Karpas-422 (cell line): ENCODE data around the gene RAI14. TPM values are rescaled to one million over a fixed set of nuclear protein-coding genes. Genes with fewer than 3 reads are reported as not detected.

Experiments used
- DNase-seq: peaks from one replicate; pipeline ENCODE4 v3.0.0-alpha.2; 2015
- H2AFZ ChIP-seq: fragments of 200-600 bp; sonication (generic); 2 replicates; pipeline ENCODE4 v1.6.1; 2014; ENCODE audit warnings: antibody characterized with exemption, low read length, mixed read lengths
- H3K27ac ChIP-seq: fragments of 200-600 bp; sonication (generic); 2 replicates; pipeline ENCODE4 v1.5.1; 2014; ENCODE audit warnings: mild to moderate bottlenecking, low read length, moderate library complexity
- H3K27me3 ChIP-seq: fragments of 200-600 bp; sonication (generic); 2 replicates; pipeline ENCODE4 v1.6.1; 2014; ENCODE audit warnings: low read length, mixed read lengths
- H3K36me3 ChIP-seq: fragments of 200-600 bp; sonication (generic); 2 replicates; pipeline ENCODE4 v1.6.1; 2014; ENCODE audit warnings: low read length, mixed read lengths; ENCODE audit not compliant: insufficient read depth
- H3K4me1 ChIP-seq: fragments of 200-600 bp; sonication (generic); 2 replicates; pipeline ENCODE4 v1.6.1; 2014; ENCODE audit warnings: mild to moderate bottlenecking, low read length, mixed read lengths
- H3K4me2 ChIP-seq: fragments of 200-600 bp; sonication (generic); 2 replicates; pipeline ENCODE4 v1.6.1; 2014; ENCODE audit warnings: low read length, low read depth, mild to moderate bottlenecking; ENCODE audit not compliant: poor library complexity, severe bottlenecking
- H3K4me3 ChIP-seq: fragments of 200-600 bp; sonication (generic); 2 replicates; pipeline ENCODE4 v1.5.1; 2014; ENCODE audit warnings: mild to moderate bottlenecking, antibody characterized with exemption, low read length, mixed read lengths
- H3K79me2 ChIP-seq: fragments of 200-600 bp; sonication (generic); 2 replicates; pipeline ENCODE4 v1.6.1; 2014; ENCODE audit warnings: mild to moderate bottlenecking, low read length, mixed read lengths
- H3K9ac ChIP-seq: fragments of 200-600 bp; sonication (generic); 2 replicates; pipeline ENCODE4 v1.6.0; 2014; ENCODE audit warnings: low read length
- H3K9me2 ChIP-seq: fragments of 200-600 bp; sonication (generic), shearing (Covaris generic); replicated peaks from 2 replicates; pipeline ENCODE4 v1.6.0; 2014; ENCODE audit warnings: mild to moderate bottlenecking, low read length, moderate library complexity; ENCODE audit not compliant: insufficient read depth
- H3K9me3 ChIP-seq: fragments of 300-700, 200-600 bp; sonication (generic); 2 replicates; pipeline ENCODE4 v1.6.1; 2014; ENCODE audit warnings: low read length, mixed read lengths
- H4K20me1 ChIP-seq: fragments of 200-600 bp; sonication (generic); 2 replicates; pipeline ENCODE4 v1.6.1; 2014; ENCODE audit warnings: mild to moderate bottlenecking, antibody characterized with exemption, low read length, low read depth; ENCODE audit not compliant: insufficient read depth
- total RNA-seq: library from RNA; depleted of rRNA; stranded (reverse); fragments of >200 nt; shearing (Covaris generic); gene quantifications from 2 replicates; pipeline ENCODE4 v1.2.3, GENCODE V29; 2014; ENCODE audit warnings: low replicate concordance

Gene RAI14
- total RNA-seq, 1 experiment from 2014 or later: not detected

DNA sequence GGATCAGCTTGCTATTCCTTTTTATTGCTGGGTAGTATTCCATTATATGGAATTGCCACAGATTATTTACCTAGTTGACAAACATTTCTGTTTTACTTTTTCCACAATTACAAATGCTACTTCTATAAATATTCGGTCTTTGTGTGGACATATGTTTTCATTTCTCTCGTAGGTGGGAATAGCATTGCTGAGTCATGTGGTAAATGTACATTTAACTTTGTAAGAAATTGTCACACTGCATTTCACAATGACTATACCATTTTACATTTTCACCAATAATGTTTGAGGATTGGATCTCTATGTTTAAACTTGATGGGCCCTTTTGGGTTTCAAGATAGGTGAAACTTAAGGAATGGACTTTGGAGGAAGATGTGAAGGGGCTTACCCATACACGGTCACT lies 19.7 kb downstream of the RAI14 start:
- Histone ChIP-seq H2AFZ (no peak overlapping the region), H3K36me3 (no peaks in the 10 kb centered on the region), H3K27ac (no peak overlapping the region), H3K9me2 (no peaks in the 10 kb centered on the region), H3K27me3 (no peaks in the 10 kb centered on the region), H4K20me1 (no peaks in the 10 kb centered on the region), H3K79me2 (no peaks in the 10 kb centered on the region), H3K9ac (no peak overlapping the region), H3K9me3 (no peaks in the 10 kb centered on the region), H3K4me1 (no peaks in the 10 kb centered on the region), H3K4me3 (no peak overlapping the region), H3K4me2 (no peak overlapping the region)
- no peak for DNase-seq

DNA sequence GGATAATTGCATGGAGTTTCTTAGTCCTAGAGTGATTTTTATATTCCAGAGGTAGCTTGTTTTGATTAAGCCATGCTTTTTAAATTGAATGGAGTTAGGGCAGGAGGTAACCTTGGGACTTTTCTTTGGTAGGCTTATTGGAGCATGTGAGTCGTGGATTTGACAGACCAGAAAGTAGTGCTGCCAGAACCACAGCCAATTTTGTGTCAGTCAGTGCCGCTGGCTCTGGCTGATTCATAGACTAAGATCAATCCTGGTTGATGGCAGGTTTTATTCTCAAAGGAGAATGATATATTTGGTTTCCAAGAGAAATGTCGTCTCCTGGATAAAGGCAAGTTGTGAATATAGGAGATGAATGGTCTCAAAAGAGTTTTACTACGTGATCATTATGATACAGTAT lies 20.3 kb downstream of the RAI14 start:
- Histone ChIP-seq H3K9me3 (no peaks in the 10 kb centered on the region), H3K79me2 (no peaks in the 10 kb centered on the region), H2AFZ (no peak overlapping the region), H3K4me1 (no peaks in the 10 kb centered on the region), H3K9me2 (no peaks in the 10 kb centered on the region), H3K27me3 (no peaks in the 10 kb centered on the region), H3K27ac (no peak overlapping the region), H3K4me2 (no peak overlapping the region), H3K36me3 (no peaks in the 10 kb centered on the region), H3K4me3 (no peak overlapping the region), H3K9ac (no peak overlapping the region), H4K20me1 (no peaks in the 10 kb centered on the region)
- DNase-seq: no peak

DNA sequence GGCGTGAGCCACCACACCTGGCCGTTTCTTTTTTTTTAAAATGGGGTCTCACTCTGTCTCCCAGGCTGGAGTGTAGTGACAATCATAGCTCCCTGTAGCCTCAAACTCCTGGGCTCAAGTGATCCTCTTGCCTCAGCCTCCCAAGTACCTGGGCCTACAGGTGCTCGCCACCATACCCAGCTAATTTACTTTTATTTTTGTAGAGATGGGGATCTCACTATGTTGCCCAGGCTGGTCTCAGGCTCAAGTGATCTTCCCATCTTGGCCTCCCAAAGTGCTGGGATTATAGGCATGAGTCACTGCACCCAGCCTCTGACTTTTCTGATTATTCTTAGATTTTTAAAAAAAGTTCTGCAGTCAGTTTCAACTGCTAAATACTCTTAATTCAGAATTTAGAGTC lies 21.3 kb downstream of the RAI14 start:
- H3K79me2 ChIP-seq: no peaks in the 10 kb centered on the region
- no peak overlapping the region for H3K4me3 ChIP-seq
- H3K36me3 ChIP-seq: no peaks in the 10 kb centered on the region
- no peak overlapping the region for H3K4me2 ChIP-seq
- H3K27me3 ChIP-seq: no peaks in the 10 kb centered on the region
- no peak for DNase-seq
- no peak overlapping the region for H3K9ac ChIP-seq
- H4K20me1 ChIP-seq: no peaks in the 10 kb centered on the region
- H3K27ac ChIP-seq: no peak overlapping the region
- H3K9me2 ChIP-seq: no peaks in the 10 kb centered on the region
- H3K4me1 ChIP-seq: no peaks in the 10 kb centered on the region
- no peak overlapping the region for H2AFZ ChIP-seq
- no peaks in the 10 kb centered on the region for H3K9me3 ChIP-seq

DNA sequence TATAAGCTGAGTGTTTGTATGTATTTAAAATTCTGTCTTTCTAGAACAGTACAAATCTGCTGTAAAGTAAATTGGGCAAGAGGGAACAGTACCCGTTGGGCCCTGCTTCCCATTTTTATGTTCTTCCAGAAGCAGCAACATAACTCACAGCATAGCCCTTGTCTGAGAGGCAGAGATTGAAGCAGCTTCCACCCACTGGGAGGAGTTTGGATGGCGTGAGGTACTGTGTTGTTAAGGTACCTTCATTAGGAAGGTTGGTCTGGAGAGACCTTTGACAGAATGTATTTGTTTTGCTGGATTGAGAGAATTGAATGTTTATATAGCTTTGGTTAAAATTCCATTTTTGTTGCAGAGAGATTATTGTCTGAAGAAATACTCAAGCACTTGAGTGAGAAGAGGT lies 24.8 kb downstream of the RAI14 start:
- Histone ChIP-seq H3K4me3 (no peak overlapping the region), H2AFZ (no peak overlapping the region), H4K20me1 (no peaks in the 10 kb centered on the region), H3K4me1 (no peaks in the 10 kb centered on the region), H3K9ac (no peak overlapping the region), H3K36me3 (no peaks in the 10 kb centered on the region), H3K9me3 (no peaks in the 10 kb centered on the region), H3K27ac (no peak overlapping the region), H3K79me2 (no peaks in the 10 kb centered on the region), H3K27me3 (no peaks in the 10 kb centered on the region), H3K4me2 (no peak overlapping the region), H3K9me2 (no peaks in the 10 kb centered on the region)
- no peak for DNase-seq

DNA sequence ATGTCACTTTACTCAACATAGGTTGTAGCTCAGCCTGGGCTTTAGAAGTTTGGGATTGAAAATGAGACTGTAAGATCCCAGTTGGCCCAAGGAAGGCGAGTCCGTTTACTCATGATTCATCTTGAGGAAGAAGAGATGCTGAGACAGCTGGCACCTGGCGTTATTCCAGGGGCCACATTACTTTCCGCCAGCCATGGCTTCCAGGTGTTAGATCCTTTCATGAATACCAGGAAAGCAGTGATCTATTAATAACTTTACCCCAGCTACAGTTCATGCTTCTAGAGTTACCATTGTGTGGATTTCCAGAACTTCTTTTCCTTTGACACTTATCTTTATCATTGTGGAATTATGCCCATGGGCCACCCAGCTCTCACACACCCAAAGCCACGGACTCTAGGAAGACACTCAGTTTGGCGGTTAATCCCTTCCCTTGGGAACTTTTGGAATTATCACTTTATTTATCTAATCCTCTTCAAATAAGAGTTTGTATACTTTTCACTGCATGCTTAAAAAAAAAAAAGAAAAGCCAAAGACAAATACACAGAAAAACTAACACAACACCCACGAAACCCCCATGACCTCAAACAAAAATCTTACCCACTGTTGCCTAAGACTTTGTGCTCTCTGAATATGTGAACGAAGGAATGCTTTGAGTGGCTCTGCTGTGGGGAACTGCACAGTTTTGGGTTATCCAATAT lies 26.9 kb downstream of the RAI14 start:
- H3K36me3 ChIP-seq: no peaks in the 10 kb centered on the region
- H2AFZ ChIP-seq: no peak overlapping the region
- no peaks in the 10 kb centered on the region for H3K4me1 ChIP-seq
- H3K4me3 ChIP-seq: no peak overlapping the region
- H3K9me2 ChIP-seq: no peaks in the 10 kb centered on the region
- H3K9ac ChIP-seq: no peak overlapping the region
- no peak for DNase-seq
- no peaks in the 10 kb centered on the region for H3K27me3 ChIP-seq
- H3K9me3 ChIP-seq: no peaks in the 10 kb centered on the region
- no peak overlapping the region for H3K27ac ChIP-seq
- no peaks in the 10 kb centered on the region for H3K79me2 ChIP-seq
- no peaks in the 10 kb centered on the region for H4K20me1 ChIP-seq
- H3K4me2 ChIP-seq: no peak overlapping the region

DNA sequence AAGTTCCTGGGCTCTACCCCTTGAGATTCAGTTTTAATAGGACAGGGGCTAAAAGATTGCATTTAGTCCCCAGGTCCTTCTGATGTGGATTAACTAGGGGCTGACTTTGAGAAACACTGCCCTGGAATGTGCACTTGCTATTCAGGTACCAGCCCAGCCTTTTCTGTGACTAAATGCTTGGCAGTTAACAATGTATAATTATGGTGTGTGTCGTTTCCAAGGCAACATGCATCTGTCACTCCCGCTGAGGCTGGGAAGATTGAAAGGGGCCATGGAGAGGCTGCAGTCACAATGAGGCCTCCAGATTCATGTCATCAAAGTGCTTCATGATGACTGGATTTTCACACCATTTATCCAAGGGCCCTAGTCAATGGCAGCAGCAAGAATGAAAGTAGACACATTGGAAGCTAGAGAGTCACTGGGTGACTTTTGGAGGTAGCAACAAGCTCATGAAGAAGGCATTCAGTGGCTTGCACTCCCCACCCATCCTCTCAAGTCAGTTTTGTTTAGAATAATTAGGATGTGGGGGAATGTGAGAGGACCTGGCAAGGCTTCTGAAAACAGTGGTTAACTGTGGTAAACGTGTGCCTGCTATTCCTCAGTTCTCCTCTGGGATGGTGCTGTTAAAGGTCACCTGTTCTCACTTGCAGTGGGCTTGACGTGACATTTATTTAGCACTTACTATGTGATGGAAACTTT lies 28.3 kb downstream of the RAI14 start:
- Histone ChIP-seq H3K9me2 (no peaks in the 10 kb centered on the region), H3K27ac (no peak overlapping the region), H3K4me2 (no peak overlapping the region), H3K79me2 (no peaks in the 10 kb centered on the region), H2AFZ (no peak overlapping the region), H3K27me3 (no peaks in the 10 kb centered on the region), H3K9me3 (no peaks in the 10 kb centered on the region), H4K20me1 (no peaks in the 10 kb centered on the region), H3K9ac (no peak overlapping the region), H3K36me3 (no peaks in the 10 kb centered on the region), H3K4me1 (no peaks in the 10 kb centered on the region), H3K4me3 (no peak overlapping the region)
- no peak for DNase-seq

DNA sequence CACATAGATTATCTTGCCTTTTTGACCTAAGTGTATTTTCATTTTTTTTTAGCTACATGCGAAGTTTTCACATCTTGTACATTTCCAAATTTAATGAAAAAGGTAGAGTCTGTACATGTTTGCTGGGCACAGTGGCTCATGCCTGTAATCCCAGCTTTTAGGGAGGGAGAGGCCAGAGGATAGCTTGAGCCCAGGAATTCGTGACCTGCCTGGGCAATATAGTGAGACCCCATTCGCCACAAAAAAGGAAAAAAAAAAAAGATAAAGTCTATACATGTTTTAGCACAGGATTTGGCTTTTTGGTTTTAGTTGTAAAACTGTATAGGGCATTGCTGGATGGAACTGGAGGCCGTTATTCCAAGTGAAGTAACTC lies 28.8 kb downstream of the RAI14 start:
- no peak overlapping the region for H3K4me3 ChIP-seq
- H3K9me2 ChIP-seq: no peaks in the 10 kb centered on the region
- no peak for DNase-seq
- no peak overlapping the region for H3K27ac ChIP-seq
- H3K36me3 ChIP-seq: no peaks in the 10 kb centered on the region
- no peaks in the 10 kb centered on the region for H3K79me2 ChIP-seq
- H4K20me1 ChIP-seq: no peaks in the 10 kb centered on the region
- no peaks in the 10 kb centered on the region for H3K4me1 ChIP-seq
- H3K9me3 ChIP-seq: no peaks in the 10 kb centered on the region
- H3K27me3 ChIP-seq: no peaks in the 10 kb centered on the region
- no peak overlapping the region for H2AFZ ChIP-seq
- H3K4me2 ChIP-seq: no peak overlapping the region
- H3K9ac ChIP-seq: no peak overlapping the region

DNA sequence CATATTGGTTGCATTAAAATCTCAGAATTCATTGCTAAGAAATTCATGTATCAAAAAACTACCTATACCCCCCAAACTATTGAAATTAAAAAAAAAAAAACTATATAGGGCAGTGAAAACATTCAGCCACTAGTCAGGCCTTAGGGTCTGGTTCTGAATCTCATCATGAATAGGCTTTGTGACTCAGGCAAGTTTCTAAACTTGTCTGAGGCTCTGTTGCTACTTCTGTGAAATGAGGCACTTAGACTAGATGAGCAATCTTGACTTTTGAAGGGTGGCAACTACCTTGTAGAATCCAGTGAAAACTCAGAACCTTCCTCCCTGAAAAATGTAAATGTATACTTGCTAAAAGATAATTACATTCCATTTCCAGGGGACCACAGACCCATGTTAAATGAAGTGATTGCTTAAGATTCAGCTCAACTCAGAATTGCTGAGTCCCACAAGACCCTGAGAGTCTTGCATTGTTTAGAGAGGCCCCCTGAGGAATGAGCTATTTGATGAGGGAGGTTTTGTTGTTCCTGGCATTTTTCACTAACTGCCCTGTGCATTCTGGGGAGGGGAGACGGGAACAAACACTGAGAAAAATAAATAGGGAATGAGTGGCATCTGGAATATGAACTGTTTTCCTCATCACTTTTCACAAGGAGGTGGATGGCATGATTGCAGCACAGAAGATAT lies 29.5 kb downstream of the RAI14 start:
- Histone ChIP-seq H4K20me1 (no peaks in the 10 kb centered on the region), H3K9me3 (no peaks in the 10 kb centered on the region), H3K79me2 (no peaks in the 10 kb centered on the region), H3K4me3 (no peak overlapping the region), H3K9ac (no peak overlapping the region), H3K9me2 (no peaks in the 10 kb centered on the region), H3K36me3 (no peaks in the 10 kb centered on the region), H3K27ac (no peak overlapping the region), H3K4me1 (no peaks in the 10 kb centered on the region), H3K4me2 (no peak overlapping the region), H3K27me3 (no peaks in the 10 kb centered on the region), H2AFZ (no peak overlapping the region)
- DNase-seq: no peak
